Endothelial cell of umbilical vein (primary cell): ENCODE measurements around the gene C1RL. TPM values are rescaled to one million over a fixed set of nuclear protein-coding genes. Genes with fewer than 3 reads are reported as not detected.

Experiments used
- BruUV-seq: library from RNA; stranded (reverse); fragments of 400-500 nt; replicated peaks from 2 replicates; lab custom pipeline; 2021; lab: Mats Ljungman, UMichigan
- CTCF ChIA-PET: fragments of 300-600, 350-600 bp; sonication (Branson Sonifier 250); formaldehyde crosslinking; loops from one replicate; lab custom pipeline; 2021; ENCODE audit warnings: antibody characterized with exemption, inconsistent platforms; lab: Charles Lee
- POLR2A ChIA-PET: fragments of 300-600, 350-600 bp; sonication (Branson Sonifier 250); formaldehyde crosslinking; loops from one replicate; lab custom pipeline; 2021; ENCODE audit warnings: antibody characterized with exemption, inconsistent platforms; lab: Charles Lee
- DNase-seq: peaks from one replicate; pipeline ENCODE4 v3.0.0-alpha.2; 2011; ENCODE audit warnings: low read depth, low spot score
- FAIRE-seq: peaks from 2 replicates; lab custom pipeline; 2011; peaks lifted over from hg19 to GRCh38; lab: Jason Lieb, UNC
- H2AFZ ChIP-seq: 2 replicates; pipeline ENCODE4 v1.6.0; 2012; ENCODE audit warnings: low read depth, low read length, control low read depth, inconsistent platforms
- H3K27ac ChIP-seq: 2 replicates; pipeline ENCODE4 v1.5.1; 2011; ENCODE audit warnings: low read depth, mild to moderate bottlenecking, control low read depth, low read length, moderate library complexity; ENCODE audit not compliant: insufficient read depth
- H3K27me3 ChIP-seq, 2 experiments: 2 replicates each; pipeline versions ENCODE4 v1.6.0 to v1.6.1; 2011; ENCODE audit warnings: low read length in 2 of 2, mixed read lengths in 1 of 2; ENCODE audit not compliant: control insufficient read depth in 2 of 2, insufficient read depth in 2 of 2
- H3K36me3 ChIP-seq, 2 experiments: 2 replicates in 1 of 2; 3 replicates in 1 of 2; pipeline ENCODE4 v1.5.1; 2011; ENCODE audit warnings: low read length in 2 of 2, mild to moderate bottlenecking in 1 of 2, moderate library complexity in 1 of 2; ENCODE audit not compliant: control insufficient read depth in 2 of 2, insufficient read depth in 2 of 2; ENCODE audit errors: extremely low read depth in 1 of 2
- H3K4me1 ChIP-seq: 3 replicates; pipeline ENCODE4 v1.5.1; 2011; ENCODE audit warnings: mild to moderate bottlenecking, low read length; ENCODE audit not compliant: control insufficient read depth, insufficient read depth; ENCODE audit errors: extremely low read depth
- H3K4me2 ChIP-seq: 2 replicates; pipeline ENCODE4 v1.6.1; 2011; ENCODE audit warnings: low read length, control low read depth, mixed read lengths; ENCODE audit not compliant: insufficient read depth
- H3K4me3 ChIP-seq, 3 experiments: fragments of 200-600 bp in 1 of 3; sonication (generic), shearing (Covaris generic) in 1 of 3; replicated peaks in 1 of 3; 2 replicates each; pipeline ENCODE4 v1.5.1; 2011 to 2016; ENCODE audit warnings: control low read depth in 3 of 3, low read length in 3 of 3, mild to moderate bottlenecking in 2 of 3, inconsistent platforms in 1 of 3, low read depth in 1 of 3, moderate library complexity in 1 of 3; ENCODE audit not compliant: insufficient read depth in 1 of 3
- H3K79me2 ChIP-seq: 2 replicates; pipeline ENCODE4 v1.6.0; 2012; ENCODE audit warnings: low read length, inconsistent platforms; ENCODE audit not compliant: control insufficient read depth, insufficient read depth
- H3K9ac ChIP-seq: replicated peaks from 2 replicates; pipeline ENCODE3; 2011; ENCODE audit warnings: low read length, control low read depth; ENCODE audit not compliant: insufficient read depth; ENCODE audit errors: extremely low read depth
- H3K9me1 ChIP-seq: replicated peaks from 3 replicates; pipeline ENCODE4 v1.6.0; 2011; ENCODE audit warnings: mild to moderate bottlenecking, low read length; ENCODE audit not compliant: control insufficient read depth, insufficient read depth; ENCODE audit errors: extremely low read depth
- H3K9me3 ChIP-seq: replicated peaks from 2 replicates; pipeline ENCODE4 v1.5.1; 2012; ENCODE audit warnings: low read length, inconsistent platforms; ENCODE audit not compliant: control insufficient read depth, insufficient read depth
- H4K20me1 ChIP-seq: replicated peaks from 2 replicates; pipeline ENCODE3; 2011; ENCODE audit warnings: mild to moderate bottlenecking, low read length; ENCODE audit not compliant: control insufficient read depth, insufficient read depth; ENCODE audit errors: extremely low read depth
- EZH2 ChIP-seq: IDR thresholded peaks from 2 replicates; pipeline ENCODE4 v1.6.1; 2012; ENCODE audit warnings: borderline replicate concordance, low read depth, mild to moderate bottlenecking, moderate library complexity, low read length, inconsistent platforms; ENCODE audit not compliant: severe bottlenecking
- FOS ChIP-seq: IDR thresholded peaks from 2 replicates; pipeline ENCODE4 v1.6.1; 2011; ENCODE audit warnings: mild to moderate bottlenecking, low read length, moderate library complexity, borderline replicate concordance; ENCODE audit not compliant: insufficient read depth
- GATA2 ChIP-seq: IDR thresholded peaks from 2 replicates; pipeline ENCODE4 v1.7.0; 2011; ENCODE audit warnings: low read depth, mild to moderate bottlenecking, moderate library complexity, mixed read lengths, low read length; ENCODE audit not compliant: insufficient read length, insufficient read depth
- JUN ChIP-seq: IDR thresholded peaks from 2 replicates; pipeline ENCODE4 v1.6.1; 2011; ENCODE audit warnings: borderline replicate concordance, low read depth; ENCODE audit not compliant: insufficient read length, insufficient read depth
- MYC ChIP-seq: IDR thresholded peaks from one replicate; pipeline ENCODE4 v1.6.1; 2011; ENCODE audit warnings: mild to moderate bottlenecking, low read depth, low read length
- POLR2A ChIP-seq: IDR thresholded peaks from 2 replicates; pipeline ENCODE4 v1.6.1; 2012; ENCODE audit warnings: low read depth, mild to moderate bottlenecking, control low read depth, low read length
- POLR2AphosphoS5 ChIP-seq: IDR thresholded peaks from 2 replicates; pipeline ENCODE4 v1.6.1; 2012; ENCODE audit warnings: low read depth, mild to moderate bottlenecking, control low read depth, low read length, moderate library complexity; ENCODE audit not compliant: insufficient read depth
- dilution Hi-C: fragments of 300-500 bp; cut with MboI; formaldehyde crosslinking; loops from one replicate; pipeline ENCODE4 v1.15.0; 2019; ENCODE audit warnings: low sequenced_read_pairs; ENCODE audit not compliant: extremely low pct_ligation_motif_present
- intact Hi-C: fragments of 100-400 bp; cut with micrococcal nuclease; formaldehyde crosslinking; loops from one replicate; pipeline ENCODE4 v1.10.0; 2022
- polyA plus RNA-seq, 4 experiments: library from polyadenylated mRNA; depleted of rRNA in 3 of 4; stranded (reverse) in 3 of 4; unstranded in 1 of 4; fragments of >200 nt; gene quantifications; 2 replicates each; pipeline versions ENCODE4 v1.2.1 to v1.2.3, GENCODE V29; 2011 to 2012; ENCODE audit warnings: missing spikeins in 1 of 4
- total RNA-seq: library from RNA; stranded (reverse); gene quantifications from 2 replicates; pipeline ENCODE4 v1.2.3, GENCODE V29; 2021
- TF ChIP-seq, protein P1 (sequence below), 2 donors: IDR thresholded peaks; 1 replicate in 1 of 2; 2 replicates in 1 of 2; pipeline ENCODE4 v1.5.1; 2011; ENCODE audit warnings: low read length in 2 of 2, mild to moderate bottlenecking in 2 of 2, moderate library complexity in 2 of 2, control low read depth in 1 of 2, inconsistent platforms in 1 of 2, low read depth in 1 of 2; ENCODE audit not compliant: insufficient read depth in 1 of 2; ENCODE audit errors: extremely low read depth in 1 of 2
- TF ChIP-seq, protein P2 (sequence below): IDR thresholded peaks from 2 replicates; pipeline ENCODE4 v1.6.1; 2011; ENCODE audit not compliant: insufficient read depth, insufficient read length

The C1RL gene
- total and polyA plus RNA-seq, 2 donors (not counting 3 experiments of a cell fraction or from before 2014, with no cell fraction given) = 20.9 to 25.0 TPM

DNA sequence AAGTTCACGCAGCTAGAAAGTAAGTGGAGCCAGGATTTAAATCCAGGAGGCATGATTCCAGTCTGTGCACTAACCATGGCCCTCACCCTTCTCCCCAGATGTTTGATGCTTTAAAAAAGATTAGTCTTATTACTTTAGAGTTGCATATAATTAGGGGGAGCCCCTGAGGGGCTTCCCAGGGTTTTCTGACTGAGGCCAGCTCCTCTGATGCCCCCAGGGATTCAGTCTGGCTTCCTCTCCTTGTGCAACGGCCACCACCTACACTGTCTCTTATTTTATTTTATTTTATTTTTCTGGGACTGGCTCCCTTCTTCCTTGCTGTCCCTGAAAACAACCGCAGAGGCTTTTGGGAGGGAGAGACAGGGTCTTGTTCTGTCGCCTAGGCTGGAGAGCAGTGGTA lies 43.8 kb upstream of the C1RL start:
- H3K4me3 ChIP-seq = no peak overlapping the region
- no peaks in the 10 kb centered on the region for H3K9me1 ChIP-seq
- dilution Hi-C loops (no loop called here), intact Hi-C loops (no loop called here)
- H3K79me2 ChIP-seq = no peaks in the 10 kb centered on the region
- H3K4me1 ChIP-seq = peaks cover 14% of the 10 kb centered on the region
- no peak for TF ChIP-seq JUN
- TF ChIP-seq, protein P1, sequence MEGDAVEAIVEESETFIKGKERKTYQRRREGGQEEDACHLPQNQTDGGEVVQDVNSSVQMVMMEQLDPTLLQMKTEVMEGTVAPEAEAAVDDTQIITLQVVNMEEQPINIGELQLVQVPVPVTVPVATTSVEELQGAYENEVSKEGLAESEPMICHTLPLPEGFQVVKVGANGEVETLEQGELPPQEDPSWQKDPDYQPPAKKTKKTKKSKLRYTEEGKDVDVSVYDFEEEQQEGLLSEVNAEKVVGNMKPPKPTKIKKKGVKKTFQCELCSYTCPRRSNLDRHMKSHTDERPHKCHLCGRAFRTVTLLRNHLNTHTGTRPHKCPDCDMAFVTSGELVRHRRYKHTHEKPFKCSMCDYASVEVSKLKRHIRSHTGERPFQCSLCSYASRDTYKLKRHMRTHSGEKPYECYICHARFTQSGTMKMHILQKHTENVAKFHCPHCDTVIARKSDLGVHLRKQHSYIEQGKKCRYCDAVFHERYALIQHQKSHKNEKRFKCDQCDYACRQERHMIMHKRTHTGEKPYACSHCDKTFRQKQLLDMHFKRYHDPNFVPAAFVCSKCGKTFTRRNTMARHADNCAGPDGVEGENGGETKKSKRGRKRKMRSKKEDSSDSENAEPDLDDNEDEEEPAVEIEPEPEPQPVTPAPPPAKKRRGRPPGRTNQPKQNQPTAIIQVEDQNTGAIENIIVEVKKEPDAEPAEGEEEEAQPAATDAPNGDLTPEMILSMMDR (IDR thresholded peaks at IDR 0.05; ENCODE audit: extremely low read depth in 1 of 2, insufficient read depth in 1 of 2, low read depth in 1 of 2, low read length in 2 of 2) = no peak
- TF ChIP-seq GATA2 = no peak
- TF ChIP-seq FOS = no peak
- no peak for TF ChIP-seq EZH2
- TF ChIP-seq, protein P2, sequence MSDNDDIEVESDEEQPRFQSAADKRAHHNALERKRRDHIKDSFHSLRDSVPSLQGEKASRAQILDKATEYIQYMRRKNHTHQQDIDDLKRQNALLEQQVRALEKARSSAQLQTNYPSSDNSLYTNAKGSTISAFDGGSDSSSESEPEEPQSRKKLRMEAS = no peak
- TF ChIP-seq MYC = no peak
- TF ChIP-seq POLR2A = no peak
- TF ChIP-seq POLR2AphosphoS5 = no peak
- ChIA-PET POLR2A (no interaction called here), CTCF (interaction anchor here (1.3 to 1.7 kb wide), 3 partner anchors 8 to 17 kb away, joined by 3 to 9 read pairs (median 6); no protein-coding TSS in a partner anchor)
- H3K9me3 ChIP-seq = no peaks in the 10 kb centered on the region
- H3K27me3 ChIP-seq = no peaks in the 10 kb centered on the region
- DNase-seq (no peak), FAIRE-seq (no peak)
- H3K36me3 ChIP-seq = peaks cover 0 to 17% of the 10 kb centered on the region in 2 experiments
- no peaks in the 10 kb centered on the region for H4K20me1 ChIP-seq
- no peak overlapping the region for H3K4me2 ChIP-seq
- no peak overlapping the region for H3K27ac ChIP-seq
- no peak overlapping the region for H2AFZ ChIP-seq
- H3K9ac ChIP-seq = no peak overlapping the region
- no TSS peak for BruUV-seq
